Astrocyte (in vitro differentiated cells and primary cell): ENCODE data around the gene GABBR2.

Experiments
- CTCF ChIP-seq: IDR thresholded peaks from 2 replicates; pipeline ENCODE4 v1.5.1; 2011; ENCODE audit warnings: low read depth, mild to moderate bottlenecking, inconsistent platforms, low read length, moderate library complexity; ENCODE audit not compliant: insufficient read depth
- EZH2 ChIP-seq: IDR thresholded peaks from 2 replicates; pipeline ENCODE4 v1.6.1; 2012; ENCODE audit warnings: mild to moderate bottlenecking, low read length, inconsistent platforms; ENCODE audit not compliant: insufficient read depth

GRCh38 chr9:98702340-98702739 lies 6.4 kb downstream of the GABBR2 start:
- no peak for TF ChIP-seq CTCF
- no peak for TF ChIP-seq EZH2
